ENCODE data around the gene LRP10.

DNA sequence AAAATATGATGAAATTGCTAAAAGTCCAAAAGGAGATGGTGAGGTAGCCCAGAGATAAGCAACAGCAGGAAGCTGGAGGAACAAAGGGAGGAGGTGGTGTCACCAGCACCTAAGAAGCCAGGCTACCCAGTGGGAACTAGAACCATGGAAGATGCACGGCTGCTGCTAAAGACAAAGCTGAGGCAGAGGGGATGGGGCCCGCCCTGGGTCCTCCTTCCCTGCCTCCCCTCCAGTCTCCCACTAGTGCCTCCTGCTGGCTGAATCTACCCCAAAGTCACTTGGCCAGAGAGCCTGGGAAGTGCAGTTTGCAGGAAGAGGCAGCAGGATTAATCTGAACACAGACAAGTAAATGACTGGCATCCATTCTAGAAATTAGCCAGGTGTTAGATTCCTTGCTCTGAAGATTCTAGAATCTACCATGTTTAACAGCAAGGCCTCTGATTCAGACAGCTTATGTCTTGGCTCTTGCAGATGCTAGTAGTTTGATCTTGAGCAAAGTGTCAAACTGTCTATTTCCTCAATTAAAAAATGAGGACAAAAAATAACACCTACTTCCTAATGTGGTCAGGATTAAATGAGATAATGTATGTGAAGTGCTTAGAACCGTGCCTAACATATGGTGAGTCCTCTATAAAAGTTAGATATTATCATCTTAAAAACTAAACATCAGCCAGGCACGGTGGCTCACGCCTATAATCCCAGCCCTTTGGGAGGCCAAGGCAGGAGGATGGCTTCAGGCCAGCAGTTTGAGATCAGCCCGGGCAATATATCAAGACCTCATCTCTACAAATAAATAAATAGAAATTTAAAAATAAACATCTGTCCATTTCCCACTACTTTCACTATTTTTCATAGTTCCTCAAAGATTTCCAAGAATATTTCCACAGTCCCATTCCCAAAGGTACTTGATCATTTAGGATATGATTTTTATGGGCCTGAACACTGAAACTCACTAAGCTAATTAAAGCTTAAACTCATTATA lies 5.8 kb upstream of the LRP10 start:
- TF ChIP-seq CTCF (IDR thresholded peaks at IDR 0.05): no peak
- no peak for TF ChIP-seq POLR2A (IDR thresholded peaks at IDR 0.05)
- TF ChIP-seq POLR2AphosphoS5 (IDR thresholded peaks at IDR 0.05): no peak

Data from prostate gland (tissue), 2 donors.